AG10803 (cell line): ENCODE results near the gene C6orf52.
A peak's percentile ranks its signal among the peaks of the same experiment; 100 is the strongest.

Experiments used
- DNase-seq: peaks from one replicate; pipeline ENCODE4 v3.0.0; 2010; ENCODE audit warnings: low read depth
- H3K4me3 ChIP-seq: 2 replicates; pipeline ENCODE4 v1.5.1; 2011; ENCODE audit warnings: mild to moderate bottlenecking, low read length, control low read depth
- CTCF ChIP-seq: conservative IDR thresholded peaks from 2 replicates; pipeline ENCODE4 v1.5.1; 2011; ENCODE audit warnings: mild to moderate bottlenecking, low read length, control low read depth, inconsistent platforms

Gene C6orf52

GRCh38 chr6:10643201-10643651 lies 51.2 kb downstream of the C6orf52 start:
- DNase-seq = no peak
- H3K4me3 ChIP-seq = no peak overlapping the region
- TF ChIP-seq CTCF = no peak

- DNase-seq = no peak
- no peak for TF ChIP-seq CTCF
- H3K4me3 ChIP-seq = no peak overlapping the region
Observed at GRCh38 chr6:10641528-10641927, 52.9 kb downstream of the C6orf52 start.

- no peak for DNase-seq
- no peak for TF ChIP-seq CTCF
Observed at GRCh38 chr6:10640412-10640811, 54.0 kb downstream of the C6orf52 start.

GRCh38 chr6:10633216-10633615 lies 61.2 kb downstream of the C6orf52 start:
- no peak for TF ChIP-seq CTCF
- no peak overlapping the region for H3K4me3 ChIP-seq
- peak; percentile 31 for DNase-seq

More at GRCh38 chr6:10640412-10640811, 54.0 kb downstream of the C6orf52 start:
- H3K4me3 ChIP-seq = no peak overlapping the region

- no peak for DNase-seq
- H3K4me3 ChIP-seq = no peak overlapping the region
- TF ChIP-seq CTCF = no peak
Observed at GRCh38 chr6:10630178-10630577, 64.2 kb downstream of the C6orf52 start.

- no peak overlapping the region for H3K4me3 ChIP-seq
- no peak for DNase-seq
- no peak for TF ChIP-seq CTCF
Observed at GRCh38 chr6:10627800-10628199, 66.6 kb downstream of the C6orf52 start.

GRCh38 chr6:10626154-10626741 lies 68.2 kb downstream of the C6orf52 start:
- H3K4me3 ChIP-seq = no peak overlapping the region
- DNase-seq = no peak
- no peak for TF ChIP-seq CTCF
